Measurements from ENCODE around the gene MARCHF9. TPM values are rescaled to one million over a fixed set of nuclear protein-coding genes. Genes with fewer than 3 reads are reported as not detected.

Gene MARCHF9
- total RNA-seq, 2 experiments from 2014 or later, result 20.9 to 22.5 TPM

DNA sequence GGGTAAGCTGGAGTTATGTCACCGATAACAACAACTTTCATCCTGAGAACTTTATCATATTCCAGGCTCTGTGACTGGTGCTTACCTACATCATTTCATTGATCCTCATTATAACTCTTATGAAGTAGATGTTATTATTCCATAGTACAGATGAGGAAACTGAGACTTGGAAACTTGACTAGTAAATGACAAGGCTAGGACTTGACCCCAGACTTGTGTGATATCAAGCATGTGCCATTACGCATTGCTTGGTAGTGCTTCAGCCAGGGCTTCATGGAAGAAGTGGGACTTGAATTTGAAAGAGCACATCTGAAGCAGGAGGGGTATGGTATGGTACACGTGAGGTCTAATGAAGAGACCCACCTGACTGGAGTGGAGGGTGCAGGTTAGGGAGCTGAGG lies 51.8 kb downstream of the MARCHF9 start:
- ATAC-seq (no peak), DNase-seq (no peak)
- Mint-ChIP-seq H3K27me3 (no peaks in the 10 kb centered on the region), H3K36me3 (ENCODE audit: low read depth) (peaks cover 2% of the 10 kb centered on the region), H3K4me1 (no peaks in the 10 kb centered on the region), H3K4me3 (no peak overlapping the region), H3K9me3 (ENCODE audit: low read depth) (no peaks in the 10 kb centered on the region), H3K27ac (no peak overlapping the region)
- intact Hi-C loops (cut with DNase I, micrococcal nuclease), result no loop called here
- CTCF ChIA-PET, result interaction anchor here (0.6 to 1.9 kb wide), 2 partner anchors 12 to 90 kb away, joined by 4 read pairs; no protein-coding TSS in a partner anchor
- POLR2A ChIA-PET, result no interaction called here

DNA sequence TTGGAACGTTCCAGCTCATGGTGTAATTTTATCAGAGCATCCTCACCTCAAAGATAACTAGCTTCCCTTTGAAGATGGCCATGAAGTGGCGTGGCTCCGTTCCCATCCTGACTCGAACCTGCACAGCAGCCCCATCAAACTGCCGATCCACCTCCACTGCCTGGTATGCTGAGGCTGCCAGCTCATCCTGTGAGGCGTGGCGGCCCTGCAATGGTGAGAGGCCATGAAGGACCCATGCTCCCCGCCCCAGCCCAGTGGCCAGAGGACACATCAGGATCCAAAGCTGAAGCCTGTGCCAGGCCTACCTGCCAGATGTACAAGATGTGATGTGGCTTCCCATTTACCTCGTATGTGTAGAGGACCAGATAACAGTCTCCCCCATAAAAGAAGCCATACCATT lies 52.4 kb downstream of the MARCHF9 start:
- Mint-ChIP-seq H3K4me1 (no peaks in the 10 kb centered on the region), H3K27me3 (no peaks in the 10 kb centered on the region), H3K36me3 (ENCODE audit: low read depth) (peaks cover 2% of the 10 kb centered on the region), H3K9me3 (ENCODE audit: low read depth) (no peaks in the 10 kb centered on the region), H3K4me3 (no peak overlapping the region), H3K27ac (no peak overlapping the region)
- ATAC-seq, result no peak
- DNase-seq, result no peak
- intact Hi-C loops (cut with DNase I, micrococcal nuclease), result no loop called here
- POLR2A ChIA-PET, result no interaction called here
- CTCF ChIA-PET, result interaction anchor here (1.9 kb wide), 1 partner anchor 13 kb away, joined by 4 read pairs; no protein-coding TSS in a partner anchor

DNA sequence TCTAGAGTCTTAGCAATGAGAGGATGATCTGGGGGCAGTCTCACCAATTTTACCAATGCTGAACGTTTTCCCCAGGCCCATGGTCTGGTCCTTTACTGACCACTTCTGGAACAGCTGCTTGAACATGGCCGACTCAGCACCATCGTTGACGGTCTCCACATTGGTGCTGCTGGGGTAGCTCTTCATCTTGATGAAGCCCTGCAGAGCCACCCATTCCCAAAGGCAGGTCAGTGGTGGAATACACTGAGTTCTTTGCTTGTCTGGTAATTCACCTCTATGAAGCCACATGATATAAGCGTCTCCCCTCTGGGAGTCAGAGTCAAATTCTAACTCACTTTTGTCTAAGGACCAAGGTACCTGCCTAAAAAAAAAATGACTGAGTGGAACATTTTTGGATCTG lies 53.4 kb downstream of the MARCHF9 start:
- ATAC-seq, result no peak
- no peaks in the 10 kb centered on the region for H3K9me3 Mint-ChIP-seq (ENCODE audit: low read depth)
- peaks cover 2% of the 10 kb centered on the region for H3K36me3 Mint-ChIP-seq (ENCODE audit: low read depth)
- intact Hi-C loops (cut with DNase I, micrococcal nuclease), result no loop called here
- H3K4me1 Mint-ChIP-seq, result no peaks in the 10 kb centered on the region
- no peak overlapping the region for H3K4me3 Mint-ChIP-seq
- ChIA-PET POLR2A (no interaction called here), CTCF (interaction anchor here (0.7 to 0.9 kb wide), 3 partner anchors 9 to 113 kb away, joined by 3 to 5 read pairs (median 3); no protein-coding TSS in a partner anchor)
- DNase-seq, result no peak
- H3K27me3 Mint-ChIP-seq, result no peaks in the 10 kb centered on the region
- H3K27ac Mint-ChIP-seq, result no peak overlapping the region

DNA sequence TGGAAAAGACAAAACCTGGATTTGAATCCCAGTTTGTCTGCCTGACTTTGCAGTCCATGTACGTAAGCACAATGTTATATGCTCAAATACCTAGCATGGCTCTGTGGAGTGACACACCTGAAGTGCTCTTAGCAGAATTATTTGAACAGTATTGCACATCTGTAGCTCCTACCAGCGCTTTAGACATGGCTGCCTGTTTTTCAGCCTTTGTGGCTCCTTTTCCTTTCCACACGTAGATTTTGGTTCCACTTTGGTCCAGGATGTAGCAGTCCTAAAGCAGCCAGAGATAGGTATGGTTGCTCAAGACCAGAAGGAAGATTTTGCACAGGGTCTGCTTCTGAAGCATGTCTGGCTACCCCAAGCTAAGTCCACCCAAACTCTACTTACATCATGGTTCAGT lies 54.5 kb downstream of the MARCHF9 start:
- CTCF ChIA-PET, result no interaction called here
- ATAC-seq (no peak), DNase-seq (no peak)
- intact Hi-C loops (cut with DNase I, micrococcal nuclease), result no loop called here
- no peaks in the 10 kb centered on the region for H3K9me3 Mint-ChIP-seq (ENCODE audit: low read depth)
- H3K4me1 Mint-ChIP-seq, result no peaks in the 10 kb centered on the region
- peaks cover 2% of the 10 kb centered on the region for H3K36me3 Mint-ChIP-seq (ENCODE audit: low read depth)
- no peak overlapping the region for H3K4me3 Mint-ChIP-seq
- H3K27ac Mint-ChIP-seq, result no peak overlapping the region
- POLR2A ChIA-PET, result no interaction called here
- H3K27me3 Mint-ChIP-seq, result no peaks in the 10 kb centered on the region

Small RNA genes within 50 kb of the gene (microRNA-seq; reads per million reads assigned to microRNA genes)
- gene MIR6759 (ENCODE audit: borderline replicate concordance), result not detected

Other genes with a start within 250 kb of the MARCHF9 start
- gene DDIT3, start 234.6 kb upstream of the MARCHF9 start, total RNA-seq, result 10 to 100 TPM; 31.2 to 32.2 TPM
- 10 to 100 TPM; 31.3 to 43.6 TPM for gene MBD6, start 232.3 kb upstream of the MARCHF9 start, total RNA-seq
- 10 to 100 TPM; 69.7 to 81.2 TPM for gene DCTN2, start 207.9 kb upstream of the MARCHF9 start, total RNA-seq
- gene KIF5A, start 205.1 kb upstream of the MARCHF9 start, total RNA-seq, result 1 to 10 TPM; 1.3 to 1.4 TPM
- gene PIP4K2C, start 163.9 kb upstream of the MARCHF9 start, total RNA-seq, result 10 to 100 TPM; 12.1 to 14.9 TPM
- gene DTX3, start 150.3 kb upstream of the MARCHF9 start, total RNA-seq, result 10 to 100 TPM; 16.7 to 17.0 TPM
- gene ARHGEF25, start 143.7 kb upstream of the MARCHF9 start, total RNA-seq, result 1 to 10 TPM; 2.2 to 2.6 TPM
- 1 to 10 TPM; 1.4 to 1.5 TPM for gene B4GALNT1, start 121.9 kb upstream of the MARCHF9 start, total RNA-seq
- 10 to 100 TPM; 61.7 to 63.2 TPM for gene OS9, start 61.0 kb upstream of the MARCHF9 start, total RNA-seq
- gene AGAP2, start 16.4 kb upstream of the MARCHF9 start, total RNA-seq, result 10 to 100 TPM; 28.0 to 46.9 TPM
- gene TSPAN31, start 10.1 kb upstream of the MARCHF9 start, total RNA-seq, result 10 to 100 TPM; 13.6 to 15.9 TPM
- gene CDK4, start 2.8 kb upstream of the MARCHF9 start, total RNA-seq, result 100 to 1,000 TPM; 132 to 208 TPM
- gene CYP27B1, start 12.0 kb downstream of the MARCHF9 start, total RNA-seq, result 1 to 10 TPM; 6.6 to 6.8 TPM
- 10 to 100 TPM; 31.9 to 33.5 TPM for gene METTL1, start 17.0 kb downstream of the MARCHF9 start, total RNA-seq
- gene EEF1AKMT3, start 17.5 kb downstream of the MARCHF9 start, total RNA-seq, result 1 to 10 TPM; 2.5 to 3.9 TPM
- 10 to 100 TPM; 30.7 to 56.9 TPM for gene TSFM, start 27.7 kb downstream of the MARCHF9 start, total RNA-seq
- gene AVIL, start 63.6 kb downstream of the MARCHF9 start, total RNA-seq, result under 1 TPM; 0.53 to 0.75 TPM
- 10 to 100 TPM; 80.9 to 85.4 TPM for gene CTDSP2, start 91.6 kb downstream of the MARCHF9 start, total RNA-seq
- 10 to 100 TPM; 17.8 to 17.9 TPM for gene ATP23, start 186.5 kb downstream of the MARCHF9 start, total RNA-seq

Data from activated CD4-positive, alpha-beta T cell treated with anti-CD3 and anti-CD28 coated beads for 36 hours (primary cell).